ENCODE data around the gene LRRC45. TPM values are rescaled to one million over a fixed set of nuclear protein-coding genes. Genes with fewer than 3 reads are reported as not detected.
A peak's percentile ranks its signal among the peaks of the same experiment; 100 is the strongest.

The LRRC45 gene
- total and polyA plus RNA-seq, 9 of the 15 experiments (the other 6 are each of a cell fraction or from before 2014, with no cell fraction given) = 3.5 to 21.5 (median 11.2) TPM; not detected in 2

DNA sequence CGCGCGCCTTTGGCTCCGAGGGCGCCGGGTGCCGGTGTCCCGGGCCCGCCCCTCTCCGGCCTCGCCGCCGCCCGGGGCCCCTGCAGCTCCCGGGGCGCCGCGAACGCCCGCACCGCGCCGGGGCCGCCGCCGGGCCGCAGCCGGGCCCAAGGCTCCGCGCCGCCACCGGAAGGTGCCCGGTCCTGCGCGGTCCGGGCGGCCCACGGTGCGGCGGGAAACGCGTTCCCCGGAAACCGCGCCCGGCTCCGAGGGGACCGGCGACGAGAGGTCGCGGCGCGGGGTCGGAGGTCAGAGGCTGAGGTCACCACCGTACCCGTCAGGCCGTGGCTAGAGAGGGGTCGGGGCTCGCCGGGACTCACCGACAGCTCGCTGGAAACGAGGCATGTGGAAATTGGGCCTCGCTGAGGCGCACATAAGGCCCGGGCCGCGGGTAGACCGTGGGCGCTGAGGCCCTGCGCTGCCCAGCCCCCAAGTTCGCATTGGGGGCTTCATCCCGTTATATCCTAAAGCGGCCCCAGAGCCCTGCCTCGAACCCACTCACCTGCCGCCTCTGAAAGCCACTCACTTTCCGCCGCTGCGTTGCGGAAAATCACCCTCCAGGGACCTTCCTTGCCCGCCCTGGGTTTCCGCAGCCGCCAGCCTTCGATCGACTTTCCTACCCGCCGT is 42.7 kb downstream of the LRRC45 start, which contains the start of gene DUS1L (continued):
- TF ChIP-seq ZC3H11A (IDR thresholded peaks at IDR 0.05; ENCODE audit: low read depth, low read length) = peak; percentile 81; the same call in 1 of the 2 replicates
- TF ChIP-seq LARP7 (IDR thresholded peaks at IDR 0.05) = no peak
- no peak for TF ChIP-seq CEBPG (CRISPR knock-in tag; IDR thresholded peaks at IDR 0.05)
- no peak for TF ChIP-seq CEBPG (tag; conservative IDR thresholded peaks at IDR 0.05 in 1 of 2, IDR thresholded peaks at IDR 0.05 in 1 of 2)
- TF ChIP-seq, protein P1, sequence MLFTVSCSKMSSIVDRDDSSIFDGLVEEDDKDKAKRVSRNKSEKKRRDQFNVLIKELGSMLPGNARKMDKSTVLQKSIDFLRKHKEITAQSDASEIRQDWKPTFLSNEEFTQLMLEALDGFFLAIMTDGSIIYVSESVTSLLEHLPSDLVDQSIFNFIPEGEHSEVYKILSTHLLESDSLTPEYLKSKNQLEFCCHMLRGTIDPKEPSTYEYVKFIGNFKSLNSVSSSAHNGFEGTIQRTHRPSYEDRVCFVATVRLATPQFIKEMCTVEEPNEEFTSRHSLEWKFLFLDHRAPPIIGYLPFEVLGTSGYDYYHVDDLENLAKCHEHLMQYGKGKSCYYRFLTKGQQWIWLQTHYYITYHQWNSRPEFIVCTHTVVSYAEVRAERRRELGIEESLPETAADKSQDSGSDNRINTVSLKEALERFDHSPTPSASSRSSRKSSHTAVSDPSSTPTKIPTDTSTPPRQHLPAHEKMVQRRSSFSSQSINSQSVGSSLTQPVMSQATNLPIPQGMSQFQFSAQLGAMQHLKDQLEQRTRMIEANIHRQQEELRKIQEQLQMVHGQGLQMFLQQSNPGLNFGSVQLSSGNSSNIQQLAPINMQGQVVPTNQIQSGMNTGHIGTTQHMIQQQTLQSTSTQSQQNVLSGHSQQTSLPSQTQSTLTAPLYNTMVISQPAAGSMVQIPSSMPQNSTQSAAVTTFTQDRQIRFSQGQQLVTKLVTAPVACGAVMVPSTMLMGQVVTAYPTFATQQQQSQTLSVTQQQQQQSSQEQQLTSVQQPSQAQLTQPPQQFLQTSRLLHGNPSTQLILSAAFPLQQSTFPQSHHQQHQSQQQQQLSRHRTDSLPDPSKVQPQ (CRISPR knock-in tag; IDR thresholded peaks at IDR 0.05; ENCODE audit: borderline replicate concordance) = no peak
- no peak; a peak in 1 of 4 replicates for TF ChIP-seq TEAD1 (CRISPR knock-in tag; IDR thresholded peaks at IDR 0.05)
- TF ChIP-seq MTF1 (CRISPR knock-in tag; IDR thresholded peaks at IDR 0.05; ENCODE audit: borderline replicate concordance) = no peak
- TF ChIP-seq RBM22 (IDR thresholded peaks at IDR 0.05; ENCODE audit: low read depth, low read length, poor library complexity, severe bottlenecking) = peak; percentile 83
- TF ChIP-seq SIX5 (IDR thresholded peaks at IDR 0.05; ENCODE audit: borderline replicate concordance in 1 of 2, insufficient read depth in 1 of 2, low read depth in 1 of 2, low read length in 2 of 2) = peak; percentile 67 to 69; a peak in 3 of 4 replicates
- no peak for TF ChIP-seq ZNF586 (CRISPR knock-in tag; conservative IDR thresholded peaks at IDR 0.05)
- TF ChIP-seq PYGO2 (tag; IDR thresholded peaks at IDR 0.05) = no peak
- TF ChIP-seq, protein P2, sequence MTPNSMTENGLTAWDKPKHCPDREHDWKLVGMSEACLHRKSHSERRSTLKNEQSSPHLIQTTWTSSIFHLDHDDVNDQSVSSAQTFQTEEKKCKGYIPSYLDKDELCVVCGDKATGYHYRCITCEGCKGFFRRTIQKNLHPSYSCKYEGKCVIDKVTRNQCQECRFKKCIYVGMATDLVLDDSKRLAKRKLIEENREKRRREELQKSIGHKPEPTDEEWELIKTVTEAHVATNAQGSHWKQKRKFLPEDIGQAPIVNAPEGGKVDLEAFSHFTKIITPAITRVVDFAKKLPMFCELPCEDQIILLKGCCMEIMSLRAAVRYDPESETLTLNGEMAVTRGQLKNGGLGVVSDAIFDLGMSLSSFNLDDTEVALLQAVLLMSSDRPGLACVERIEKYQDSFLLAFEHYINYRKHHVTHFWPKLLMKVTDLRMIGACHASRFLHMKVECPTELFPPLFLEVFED (CRISPR knock-in tag; conservative IDR thresholded peaks at IDR 0.05) = no peak
- no peak for TF ChIP-seq NELFE (IDR thresholded peaks at IDR 0.05; ENCODE audit: insufficient read depth, insufficient read length)
- TF ChIP-seq EGR1 (conservative IDR thresholded peaks at IDR 0.05) = 0 out of 2 replicates have a peak, but pooled peaks have one; percentile 4
- TF ChIP-seq HNRNPL (IDR thresholded peaks at IDR 0.05; ENCODE audit: low read depth, low read length) = peak; percentile 80; the same call in 1 of the 2 replicates
- TF ChIP-seq, protein P3, sequence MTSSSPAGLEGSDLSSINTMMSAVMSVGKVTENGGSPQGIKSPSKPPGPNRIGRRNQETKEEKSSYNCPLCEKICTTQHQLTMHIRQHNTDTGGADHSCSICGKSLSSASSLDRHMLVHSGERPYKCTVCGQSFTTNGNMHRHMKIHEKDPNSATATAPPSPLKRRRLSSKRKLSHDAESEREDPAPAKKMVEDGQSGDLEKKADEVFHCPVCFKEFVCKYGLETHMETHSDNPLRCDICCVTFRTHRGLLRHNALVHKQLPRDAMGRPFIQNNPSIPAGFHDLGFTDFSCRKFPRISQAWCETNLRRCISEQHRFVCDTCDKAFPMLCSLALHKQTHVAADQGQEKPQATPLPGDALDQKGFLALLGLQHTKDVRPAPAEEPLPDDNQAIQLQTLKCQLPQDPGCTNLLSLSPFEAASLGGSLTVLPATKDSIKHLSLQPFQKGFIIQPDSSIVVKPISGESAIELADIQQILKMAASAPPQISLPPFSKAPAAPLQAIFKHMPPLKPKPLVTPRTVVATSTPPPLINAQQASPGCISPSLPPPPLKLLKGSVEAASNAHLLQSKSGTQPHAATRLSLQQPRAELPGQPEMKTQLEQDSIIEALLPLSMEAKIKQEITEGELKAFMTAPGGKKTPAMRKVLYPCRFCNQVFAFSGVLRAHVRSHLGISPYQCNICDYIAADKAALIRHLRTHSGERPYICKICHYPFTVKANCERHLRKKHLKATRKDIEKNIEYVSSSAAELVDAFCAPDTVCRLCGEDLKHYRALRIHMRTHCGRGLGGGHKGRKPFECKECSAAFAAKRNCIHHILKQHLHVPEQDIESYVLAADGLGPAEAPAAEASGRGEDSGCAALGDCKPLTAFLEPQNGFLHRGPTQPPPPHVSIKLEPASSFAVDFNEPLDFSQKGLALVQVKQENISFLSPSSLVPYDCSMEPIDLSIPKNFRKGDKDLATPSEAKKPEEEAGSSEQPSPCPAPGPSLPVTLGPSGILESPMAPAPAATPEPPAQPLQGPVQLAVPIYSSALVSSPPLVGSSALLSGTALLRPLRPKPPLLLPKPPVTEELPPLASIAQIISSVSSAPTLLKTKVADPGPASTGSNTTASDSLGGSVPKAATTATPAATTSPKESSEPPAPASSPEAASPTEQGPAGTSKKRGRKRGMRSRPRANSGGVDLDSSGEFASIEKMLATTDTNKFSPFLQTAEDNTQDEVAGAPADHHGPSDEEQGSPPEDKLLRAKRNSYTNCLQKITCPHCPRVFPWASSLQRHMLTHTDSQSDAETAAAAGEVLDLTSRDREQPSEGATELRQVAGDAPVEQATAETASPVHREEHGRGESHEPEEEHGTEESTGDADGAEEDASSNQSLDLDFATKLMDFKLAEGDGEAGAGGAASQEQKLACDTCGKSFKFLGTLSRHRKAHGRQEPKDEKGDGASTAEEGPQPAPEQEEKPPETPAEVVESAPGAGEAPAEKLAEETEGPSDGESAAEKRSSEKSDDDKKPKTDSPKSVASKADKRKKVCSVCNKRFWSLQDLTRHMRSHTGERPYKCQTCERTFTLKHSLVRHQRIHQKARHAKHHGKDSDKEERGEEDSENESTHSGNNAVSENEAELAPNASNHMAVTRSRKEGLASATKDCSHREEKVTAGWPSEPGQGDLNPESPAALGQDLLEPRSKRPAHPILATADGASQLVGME (CRISPR knock-in tag; IDR thresholded peaks at IDR 0.05) = peak; percentile 74
- 0 out of 2 replicates have a peak, but pooled peaks have one; percentile 57 for TF ChIP-seq ZNF212 (CRISPR knock-in tag; IDR thresholded peaks at IDR 0.05)
- peak; percentile 81; the same call in 1 of the 2 replicates for TF ChIP-seq ZNF668 (CRISPR knock-in tag; IDR thresholded peaks at IDR 0.05)
